ENCODE results near the gene CCDC127. TPM values are rescaled to one million over a fixed set of nuclear protein-coding genes. Genes with fewer than 3 reads are reported as not detected.

CCDC127 gene
- polyA plus RNA-seq, 2 donors = 1.4 to 1.7 TPM

DNA sequence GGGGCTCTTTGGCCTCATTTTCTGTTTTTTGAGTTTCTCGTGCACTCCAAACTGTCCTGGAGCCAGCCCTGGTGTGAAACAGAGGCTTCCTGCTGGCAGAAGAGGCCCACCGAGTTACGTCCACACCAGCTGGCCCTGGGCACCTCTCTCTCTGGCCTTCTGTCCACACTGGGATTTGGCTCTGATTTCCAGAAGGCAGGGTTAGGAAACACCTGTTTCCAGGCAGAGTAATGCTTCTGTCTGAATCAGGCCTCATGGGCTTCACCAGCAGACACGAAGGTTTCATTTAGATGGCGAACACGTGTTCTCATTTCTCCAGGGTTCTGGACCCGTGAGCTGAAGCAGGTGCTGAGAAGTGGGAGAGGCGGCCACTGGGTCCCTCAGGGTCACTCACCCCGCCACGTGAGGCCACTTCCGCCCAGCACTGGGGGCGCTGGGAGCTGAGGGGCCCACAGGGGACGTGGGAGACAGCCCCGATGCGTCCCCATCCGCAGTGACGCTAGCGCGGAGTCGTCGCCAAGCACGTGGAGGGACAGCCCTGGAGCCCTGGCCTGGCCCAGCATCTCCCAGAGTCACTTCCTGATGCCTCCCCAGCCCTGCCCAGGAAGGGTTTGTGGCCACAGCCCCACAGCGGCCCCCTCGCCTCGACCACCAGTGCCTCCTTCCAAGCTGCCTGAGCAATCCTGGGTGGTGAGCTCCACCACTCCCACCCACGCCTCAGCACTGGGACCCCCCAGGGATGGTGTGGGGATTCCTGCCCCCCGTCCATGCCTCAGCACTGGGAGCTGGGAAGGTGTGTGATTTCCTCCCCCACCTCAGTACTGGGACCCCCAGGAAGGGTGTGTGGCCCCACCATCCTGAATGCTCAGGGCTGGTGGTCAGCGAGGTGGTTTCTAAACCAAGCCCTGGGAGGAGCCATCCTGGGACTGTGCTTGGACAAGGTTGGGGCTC, 31.6 kb downstream of the CCDC127 start:
- H3K27ac ChIP-seq (ENCODE audit: low read depth in 2 of 2, low read length in 1 of 2) = no peak overlapping the region
- H3K36me3 ChIP-seq (ENCODE audit: control insufficient read depth in 2 of 2, insufficient read depth in 2 of 2, low read length in 1 of 2) = no peaks in the 10 kb centered on the region
- no peaks in the 10 kb centered on the region for H3K9me3 ChIP-seq (ENCODE audit: control insufficient read depth in 2 of 2, insufficient read depth in 1 of 2, low read depth in 1 of 2, low read length in 1 of 2)
- 83 to 84% methylated on average over 24 to 28 of the region's 28 CpGs for WGBS, 2 donors
- no peak overlapping the region for H3K4me3 ChIP-seq (ENCODE audit: low read depth in 1 of 2, low read length in 2 of 2)
- H3K4me1 ChIP-seq (ENCODE audit: control insufficient read depth in 2 of 2, insufficient read depth in 2 of 2, low read length in 1 of 2) = peaks cover 0 to 7% of the 10 kb centered on the region in 2 donors
- H3K27me3 ChIP-seq (ENCODE audit: control insufficient read depth in 1 of 2, insufficient read depth in 2 of 2, low read length in 2 of 2) = no peaks in the 10 kb centered on the region

DNA sequence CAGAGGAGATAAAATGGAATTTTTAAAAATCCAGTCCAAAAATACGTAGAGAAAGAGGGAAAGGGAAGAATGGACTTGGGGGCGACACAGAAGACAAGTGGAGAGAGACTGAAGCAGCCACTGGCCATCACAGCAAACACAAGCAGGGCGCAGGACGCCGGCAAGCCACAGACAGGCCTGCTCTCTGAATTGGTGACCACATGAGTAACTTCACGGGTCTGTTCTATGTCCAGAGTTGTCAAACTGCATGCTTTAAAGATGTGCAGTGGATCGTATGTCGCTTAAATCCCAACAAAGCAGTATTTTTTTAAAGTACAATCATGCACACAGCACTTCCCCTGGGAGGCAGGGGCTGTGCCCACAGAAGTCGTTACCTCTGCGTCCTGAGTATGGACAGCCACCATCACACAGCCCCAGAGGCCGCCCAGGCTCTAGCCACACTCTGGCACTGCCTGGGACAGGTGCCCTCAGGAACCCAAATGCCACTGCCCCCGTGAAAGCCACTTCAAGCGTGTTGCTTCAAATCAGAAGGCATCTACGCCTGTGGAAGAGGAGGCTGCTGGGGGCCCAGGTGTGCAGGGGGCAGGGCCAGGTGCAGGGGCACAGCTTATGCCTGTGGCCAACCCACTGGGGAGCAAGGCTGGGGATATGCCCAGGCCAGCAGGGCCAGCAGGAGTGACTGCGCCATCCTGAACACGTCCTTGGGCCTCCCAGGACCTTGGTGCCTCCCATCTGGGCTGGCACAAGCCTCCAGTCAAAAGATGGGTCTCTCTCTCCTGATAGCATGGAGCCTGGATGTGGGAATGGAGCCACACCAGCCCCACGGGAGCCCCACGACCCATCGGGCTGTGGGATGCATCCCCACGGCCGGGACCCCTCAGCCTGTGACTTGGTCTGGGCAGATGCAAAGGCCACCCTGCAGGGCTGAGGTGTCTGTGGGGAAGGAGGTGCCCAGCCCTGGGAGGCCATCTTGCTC, 32.6 kb downstream of the CCDC127 start:
- 86 to 87% methylated on average over 21 of the region's 21 CpGs for WGBS, 2 donors
- Histone ChIP-seq H3K27ac (ENCODE audit: low read depth in 2 of 2, low read length in 1 of 2) (no peak overlapping the region), H3K4me3 (ENCODE audit: low read depth in 1 of 2, low read length in 2 of 2) (no peak overlapping the region), H3K9me3 (ENCODE audit: control insufficient read depth in 2 of 2, insufficient read depth in 1 of 2, low read depth in 1 of 2, low read length in 1 of 2) (no peaks in the 10 kb centered on the region), H3K36me3 (ENCODE audit: control insufficient read depth in 2 of 2, insufficient read depth in 2 of 2, low read length in 1 of 2) (no peaks in the 10 kb centered on the region), H3K4me1 (ENCODE audit: control insufficient read depth in 2 of 2, insufficient read depth in 2 of 2, low read length in 1 of 2) (peaks cover 0 to 3% of the 10 kb centered on the region in 2 donors), H3K27me3 (ENCODE audit: control insufficient read depth in 1 of 2, insufficient read depth in 2 of 2, low read length in 2 of 2) (no peaks in the 10 kb centered on the region)

- Histone ChIP-seq H3K27me3 (ENCODE audit: control insufficient read depth in 1 of 2, insufficient read depth in 2 of 2, low read length in 2 of 2) (no peaks in the 10 kb centered on the region), H3K9me3 (ENCODE audit: control insufficient read depth in 2 of 2, insufficient read depth in 1 of 2, low read depth in 1 of 2, low read length in 1 of 2) (no peaks in the 10 kb centered on the region), H3K27ac (ENCODE audit: low read depth in 2 of 2, low read length in 1 of 2) (no peak overlapping the region), H3K4me1 (ENCODE audit: control insufficient read depth in 2 of 2, insufficient read depth in 2 of 2, low read length in 1 of 2) (peaks cover under 1 to 2% of the 10 kb centered on the region in 2 donors), H3K4me3 (ENCODE audit: low read depth in 1 of 2, low read length in 2 of 2) (no peak overlapping the region), H3K36me3 (ENCODE audit: control insufficient read depth in 2 of 2, insufficient read depth in 2 of 2, low read length in 1 of 2) (no peaks in the 10 kb centered on the region)
- WGBS, 2 donors = 45 to 71% methylated on average over 7 of the region's 7 CpGs
These were observed 33.5 kb downstream of the CCDC127 start for GRCh38 chr5:184471-184870.

GRCh38 chr5:182126-182525, 35.8 kb downstream of the CCDC127 start:
- Histone ChIP-seq H3K9me3 (ENCODE audit: control insufficient read depth in 2 of 2, insufficient read depth in 1 of 2, low read depth in 1 of 2, low read length in 1 of 2) (no peaks in the 10 kb centered on the region), H3K4me1 (ENCODE audit: control insufficient read depth in 2 of 2, insufficient read depth in 2 of 2, low read length in 1 of 2) (peaks cover 0 to 2% of the 10 kb centered on the region in 2 donors), H3K4me3 (ENCODE audit: low read depth in 1 of 2, low read length in 2 of 2) (no peak overlapping the region), H3K36me3 (ENCODE audit: control insufficient read depth in 2 of 2, insufficient read depth in 2 of 2, low read length in 1 of 2) (no peaks in the 10 kb centered on the region), H3K27ac (ENCODE audit: low read depth in 2 of 2, low read length in 1 of 2) (no peak overlapping the region), H3K27me3 (ENCODE audit: control insufficient read depth in 1 of 2, insufficient read depth in 2 of 2, low read length in 2 of 2) (no peaks in the 10 kb centered on the region)
- 95% methylated on average over 12 of the region's 12 CpGs for WGBS, 2 donors

DNA sequence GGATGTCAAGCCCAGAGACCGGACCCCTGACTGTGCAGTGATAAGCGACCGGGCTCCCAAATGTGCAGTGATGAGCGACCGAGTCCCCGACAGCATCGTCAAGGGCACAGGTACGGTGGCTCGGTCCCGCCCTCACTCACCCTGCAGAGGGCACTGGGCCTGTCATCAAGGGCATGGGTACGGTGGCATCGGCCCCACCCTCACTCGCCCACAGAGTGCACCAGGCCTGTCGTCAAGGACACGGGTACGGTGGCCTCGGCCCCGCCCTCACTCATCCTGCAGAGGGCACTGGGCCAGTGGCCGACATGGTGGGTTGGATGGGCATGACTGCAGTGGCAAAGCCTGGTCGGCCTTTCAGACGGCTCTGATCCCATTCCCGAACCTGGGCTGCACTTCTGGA, 36.4 kb downstream of the CCDC127 start:
- Histone ChIP-seq H3K27me3 (ENCODE audit: control insufficient read depth in 1 of 2, insufficient read depth in 2 of 2, low read length in 2 of 2) (no peaks in the 10 kb centered on the region), H3K36me3 (ENCODE audit: control insufficient read depth in 2 of 2, insufficient read depth in 2 of 2, low read length in 1 of 2) (no peaks in the 10 kb centered on the region), H3K4me3 (ENCODE audit: low read depth in 1 of 2, low read length in 2 of 2) (no peak overlapping the region), H3K4me1 (ENCODE audit: control insufficient read depth in 2 of 2, insufficient read depth in 2 of 2, low read length in 1 of 2) (peaks cover 0 to 2% of the 10 kb centered on the region in 2 donors), H3K27ac (ENCODE audit: low read depth in 2 of 2, low read length in 1 of 2) (no peak overlapping the region), H3K9me3 (ENCODE audit: control insufficient read depth in 2 of 2, insufficient read depth in 1 of 2, low read depth in 1 of 2, low read length in 1 of 2) (no peaks in the 10 kb centered on the region)
- 88 to 90% methylated on average over 22 of the region's 22 CpGs for WGBS, 2 donors

DNA sequence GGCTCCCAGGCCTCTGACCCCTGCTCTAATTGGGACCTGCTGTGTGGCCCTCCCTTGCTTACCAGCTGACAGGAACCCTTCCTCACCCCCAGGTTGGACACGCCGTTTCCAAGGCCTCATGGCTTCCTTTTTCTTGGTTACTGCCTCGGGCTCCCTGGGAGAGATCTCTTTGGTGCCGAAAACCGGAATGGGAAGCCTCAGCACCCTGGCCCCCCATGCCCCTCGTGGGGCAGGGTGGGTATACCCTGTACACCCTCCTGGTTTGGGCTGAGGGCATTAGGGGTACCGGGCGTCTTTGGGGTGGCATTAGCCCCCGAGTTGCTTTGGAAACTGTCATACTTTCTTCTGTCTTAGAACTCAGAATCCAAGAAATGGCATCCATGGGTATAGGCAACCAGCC, 36.8 kb downstream of the CCDC127 start:
- Histone ChIP-seq H3K4me1 (ENCODE audit: control insufficient read depth in 2 of 2, insufficient read depth in 2 of 2, low read length in 1 of 2) (peaks cover 0 to 2% of the 10 kb centered on the region in 2 donors), H3K27me3 (ENCODE audit: control insufficient read depth in 1 of 2, insufficient read depth in 2 of 2, low read length in 2 of 2) (no peaks in the 10 kb centered on the region), H3K9me3 (ENCODE audit: control insufficient read depth in 2 of 2, insufficient read depth in 1 of 2, low read depth in 1 of 2, low read length in 1 of 2) (no peaks in the 10 kb centered on the region), H3K36me3 (ENCODE audit: control insufficient read depth in 2 of 2, insufficient read depth in 2 of 2, low read length in 1 of 2) (no peaks in the 10 kb centered on the region), H3K27ac (ENCODE audit: low read depth in 2 of 2, low read length in 1 of 2) (no peak overlapping the region), H3K4me3 (ENCODE audit: low read depth in 1 of 2, low read length in 2 of 2) (no peak overlapping the region)
- 88 to 93% methylated on average over 9 of the region's 9 CpGs for WGBS, 2 donors

- Histone ChIP-seq H3K36me3 (ENCODE audit: control insufficient read depth in 2 of 2, insufficient read depth in 2 of 2, low read length in 1 of 2) (no peaks in the 10 kb centered on the region), H3K27ac (ENCODE audit: low read depth in 2 of 2, low read length in 1 of 2) (no peak overlapping the region), H3K9me3 (ENCODE audit: control insufficient read depth in 2 of 2, insufficient read depth in 1 of 2, low read depth in 1 of 2, low read length in 1 of 2) (no peaks in the 10 kb centered on the region), H3K27me3 (ENCODE audit: control insufficient read depth in 1 of 2, insufficient read depth in 2 of 2, low read length in 2 of 2) (no peaks in the 10 kb centered on the region), H3K4me3 (ENCODE audit: low read depth in 1 of 2, low read length in 2 of 2) (no peak overlapping the region), H3K4me1 (ENCODE audit: control insufficient read depth in 2 of 2, insufficient read depth in 2 of 2, low read length in 1 of 2) (peaks cover 0 to 2% of the 10 kb centered on the region in 2 donors)
- WGBS, 2 donors = 73 to 81% methylated on average over 13 of the region's 13 CpGs
These were observed 37.6 kb downstream of the CCDC127 start for GRCh38 chr5:180286-180918.

DNA sequence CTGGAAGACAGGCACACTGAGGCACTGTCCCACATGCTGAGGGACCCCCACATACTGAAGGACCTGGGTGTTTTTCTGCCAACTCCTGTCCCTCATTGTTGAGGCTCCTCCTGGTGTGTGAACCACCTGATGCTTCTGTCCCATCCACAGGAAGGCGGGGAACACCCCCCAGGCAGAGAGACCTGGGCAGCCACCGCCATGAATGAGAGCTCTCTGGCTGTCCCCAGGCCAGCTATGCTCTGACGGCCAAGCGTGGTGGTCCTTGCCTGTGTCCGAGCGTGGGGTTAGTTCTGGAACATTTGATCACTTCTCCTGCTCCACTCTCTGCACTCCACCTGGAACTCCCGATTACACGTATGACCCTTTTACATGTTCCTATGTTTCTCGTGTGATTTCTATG, 38.6 kb downstream of the CCDC127 start:
- Histone ChIP-seq H3K4me1 (ENCODE audit: control insufficient read depth in 2 of 2, insufficient read depth in 2 of 2, low read length in 1 of 2) (peaks cover 0 to 2% of the 10 kb centered on the region in 2 donors), H3K27ac (ENCODE audit: low read depth in 2 of 2, low read length in 1 of 2) (no peak overlapping the region), H3K27me3 (ENCODE audit: control insufficient read depth in 1 of 2, insufficient read depth in 2 of 2, low read length in 2 of 2) (no peaks in the 10 kb centered on the region), H3K36me3 (ENCODE audit: control insufficient read depth in 2 of 2, insufficient read depth in 2 of 2, low read length in 1 of 2) (no peaks in the 10 kb centered on the region), H3K4me3 (ENCODE audit: low read depth in 1 of 2, low read length in 2 of 2) (no peak overlapping the region), H3K9me3 (ENCODE audit: control insufficient read depth in 2 of 2, insufficient read depth in 1 of 2, low read depth in 1 of 2, low read length in 1 of 2) (no peaks in the 10 kb centered on the region)
- 86 to 90% methylated on average over 9 of the region's 9 CpGs for WGBS, 2 donors

DNA sequence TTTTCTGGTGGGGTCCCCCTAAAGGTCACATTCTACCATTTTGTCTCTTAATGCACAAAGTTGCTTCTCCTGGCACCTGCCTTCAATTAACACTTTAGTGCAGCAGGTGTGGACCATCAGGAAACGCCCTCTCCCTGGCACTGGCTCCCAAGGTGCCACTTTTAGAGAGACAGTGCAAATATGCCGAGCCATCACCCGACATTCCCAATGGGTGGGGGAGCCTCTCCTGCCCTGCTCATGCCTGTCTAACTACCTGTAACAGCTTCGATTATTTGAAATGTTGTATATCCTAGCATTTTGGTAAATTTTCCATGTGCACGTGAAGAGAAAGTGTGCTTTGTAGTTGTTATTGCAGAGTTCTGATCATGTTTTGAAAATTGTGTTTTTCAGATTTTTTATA, 39.8 kb downstream of the CCDC127 start:
- H3K9me3 ChIP-seq (ENCODE audit: control insufficient read depth in 2 of 2, insufficient read depth in 1 of 2, low read depth in 1 of 2, low read length in 1 of 2) = no peaks in the 10 kb centered on the region
- no peak overlapping the region for H3K4me3 ChIP-seq (ENCODE audit: low read depth in 1 of 2, low read length in 2 of 2)
- H3K27me3 ChIP-seq (ENCODE audit: control insufficient read depth in 1 of 2, insufficient read depth in 2 of 2, low read length in 2 of 2) = no peaks in the 10 kb centered on the region
- no peaks in the 10 kb centered on the region for H3K36me3 ChIP-seq (ENCODE audit: control insufficient read depth in 2 of 2, insufficient read depth in 2 of 2, low read length in 1 of 2)
- H3K27ac ChIP-seq (ENCODE audit: low read depth in 2 of 2, low read length in 1 of 2) = no peak overlapping the region
- WGBS, 2 donors = 75 to 80% methylated on average over 5 of the region's 5 CpGs
- peaks cover 0 to 2% of the 10 kb centered on the region in 2 donors for H3K4me1 ChIP-seq (ENCODE audit: control insufficient read depth in 2 of 2, insufficient read depth in 2 of 2, low read length in 1 of 2)

Data from esophagus (tissue), 2 donors.